NCI-H345 treated with DMSO at 0.1 percent for 48 hours (cell line): ENCODE data around the gene CDKL2.

Experiments
- DNase-seq: peaks from one replicate; lab custom pipeline; 2025; ENCODE audit not compliant: unreplicated experiment; lab: John Stamatoyannopoulos, UW

Gene CDKL2

GRCh38 chr4:75643651-75644050 lies 13.3 kb upstream of the CDKL2 start:
- DNase-seq, result no peak

GRCh38 chr4:75639124-75639695 lies 8.9 kb upstream of the CDKL2 start:
- DNase-seq, result no peak

- DNase-seq, result peak; percentile 34
These were observed 7.5 kb upstream of the CDKL2 start for GRCh38 chr4:75637827-75638226.

- DNase-seq, result no peak
These were observed 6.8 kb upstream of the CDKL2 start for GRCh38 chr4:75637176-75637575.

GRCh38 chr4:75634951-75635350 lies 4.6 kb upstream of the CDKL2 start:
- DNase-seq, result no peak

GRCh38 chr4:75634281-75634680 lies 4.0 kb upstream of the CDKL2 start:
- no peak for DNase-seq

GRCh38 chr4:75633846-75634245 lies 3.5 kb upstream of the CDKL2 start:
- DNase-seq, result no peak

GRCh38 chr4:75630937-75631329 lies 605 bp upstream of the CDKL2 start:
- DNase-seq, result no peak

GRCh38 chr4:75629239-75629638 lies 1.1 kb downstream of the CDKL2 start:
- DNase-seq, result no peak

GRCh38 chr4:75623026-75623425 lies 7.3 kb downstream of the CDKL2 start:
- DNase-seq, result no peak

GRCh38 chr4:75621715-75622114 lies 8.6 kb downstream of the CDKL2 start:
- no peak for DNase-seq

GRCh38 chr4:75612306-75612705 lies 18.0 kb downstream of the CDKL2 start:
- no peak for DNase-seq

- DNase-seq, result no peak
These were observed 24.4 kb downstream of the CDKL2 start for GRCh38 chr4:75605928-75606327.

GRCh38 chr4:75599647-75600046 lies 30.7 kb downstream of the CDKL2 start:
- DNase-seq, result no peak

GRCh38 chr4:75598390-75598789 lies 31.9 kb downstream of the CDKL2 start:
- DNase-seq, result no peak

GRCh38 chr4:75596061-75596460 lies 34.3 kb downstream of the CDKL2 start:
- DNase-seq, result no peak

- DNase-seq, result no peak
These were observed 36.9 kb downstream of the CDKL2 start for GRCh38 chr4:75593393-75593792.

GRCh38 chr4:75584067-75584466 lies 46.3 kb downstream of the CDKL2 start:
- DNase-seq, result no peak

- no peak for DNase-seq
These were observed 62.6 kb downstream of the CDKL2 start for GRCh38 chr4:75567725-75568124.

- no peak for DNase-seq
These were observed 63.4 kb downstream of the CDKL2 start for GRCh38 chr4:75566911-75567310.

- no peak for DNase-seq
These were observed 64.8 kb downstream of the CDKL2 start for GRCh38 chr4:75565481-75565880.

- no peak for DNase-seq
These were observed 66.3 kb downstream of the CDKL2 start for GRCh38 chr4:75564023-75564422.

GRCh38 chr4:75561789-75562188 lies 68.5 kb downstream of the CDKL2 start:
- DNase-seq, result no peak

GRCh38 chr4:75557696-75558095 lies 72.6 kb downstream of the CDKL2 start:
- no peak for DNase-seq
